CD4-positive, alpha-beta T cell treated with Interleukin-6 at 100 ng/mL for 8 hours (primary cell): ENCODE results near the gene GH1.
"Not testable (repeated sequence)": the region's sequence is repeated elsewhere in the genome, so short reads cannot be mapped to it uniquely, and the experiment has no call there.

ENCODE experiments used
- DNase-seq: peaks from one replicate; pipeline ENCODE4 v3.0.0-alpha.2; 2020; ENCODE audit warnings: mixed read lengths, low spot score

The GH1 gene

GRCh38 chr17:63918789-63919305, at the start of gene GH1:
TSS of gene GH1 (minus strand) at chr17:63918839. CDS start at chr17:63918776, 63 bp downstream.
- not testable (repeated sequence) for DNase-seq

GRCh38 chr17:63967953-63968352, 49.3 kb upstream of the GH1 start:
- no peak for DNase-seq

GRCh38 chr17:63966646-63967264, 48.1 kb upstream of the GH1 start:
- DNase-seq: peak; percentile 21

GRCh38 chr17:63963123-63963522, 44.5 kb upstream of the GH1 start:
- no peak for DNase-seq

GRCh38 chr17:63962298-63962744, 43.7 kb upstream of the GH1 start:
- no peak for DNase-seq

GRCh38 chr17:63961355-63962212, 42.9 kb upstream of the GH1 start:
- peak; percentile 14 for DNase-seq

- DNase-seq: no peak
These were observed 41.8 kb upstream of the GH1 start for GRCh38 chr17:63960430-63960829.

- no peak for DNase-seq
These were observed 41.4 kb upstream of the GH1 start for GRCh38 chr17:63960006-63960405.

- no peak for DNase-seq
These were observed 37.8 kb upstream of the GH1 start for GRCh38 chr17:63956296-63956920.

- DNase-seq: no peak
These were observed 37.2 kb upstream of the GH1 start for GRCh38 chr17:63955791-63956190.

GRCh38 chr17:63955232-63955631, 36.6 kb upstream of the GH1 start:
- no peak for DNase-seq

GRCh38 chr17:63954402-63955063, 35.9 kb upstream of the GH1 start:
- DNase-seq: peak; percentile 42

GRCh38 chr17:63950940-63951907, 32.6 kb upstream of the GH1 start:
- DNase-seq: peak; percentile 36

GRCh38 chr17:63949576-63950250, 31.1 kb upstream of the GH1 start:
- DNase-seq: no peak

- DNase-seq: no peak
These were observed 29.9 kb upstream of the GH1 start for GRCh38 chr17:63948521-63948920.

- DNase-seq: no peak
These were observed 29.2 kb upstream of the GH1 start for GRCh38 chr17:63947711-63948330.

GRCh38 chr17:63946440-63947363, 28.1 kb upstream of the GH1 start:
- peak; percentile 48 for DNase-seq

- DNase-seq: no peak
These were observed 27.3 kb upstream of the GH1 start for GRCh38 chr17:63945784-63946439.
